ENCODE measurements around the gene MYO1C.

The MYO1C gene

DNA sequence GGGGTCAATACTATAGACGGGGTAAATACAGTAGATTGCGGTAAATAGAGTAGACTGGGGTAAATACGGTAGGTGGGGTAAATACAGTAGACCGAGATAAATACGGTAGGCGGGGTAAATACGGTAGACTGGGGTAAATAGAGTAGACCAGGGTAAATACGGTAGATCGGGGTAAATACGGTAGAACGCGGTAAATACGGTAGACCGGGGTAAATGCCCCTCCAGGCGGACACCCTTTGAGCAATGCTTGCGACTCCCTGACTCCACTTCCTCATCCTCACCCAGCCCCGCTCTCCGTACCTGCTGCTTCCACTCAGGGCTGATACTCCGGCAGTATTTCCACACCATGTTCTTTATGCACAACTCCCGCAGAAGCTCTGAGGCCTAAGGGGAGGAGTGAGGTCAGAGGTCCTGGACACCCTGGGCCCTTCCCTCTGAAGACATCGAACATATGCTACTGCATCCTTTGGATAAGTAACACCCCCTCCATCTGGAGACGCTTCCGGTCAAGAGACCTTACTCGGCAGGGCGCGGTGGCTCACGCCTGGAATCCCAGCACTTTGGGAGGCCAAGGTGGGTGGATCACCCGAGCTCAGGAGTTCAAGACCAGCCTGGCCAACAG lies 23.1 kb downstream of the MYO1C start:
- H3K9ac ChIP-seq (ENCODE audit: low read depth, low read length): no peak overlapping the region
- no peaks in the 10 kb centered on the region for H3K27me3 ChIP-seq (ENCODE audit: insufficient read depth, low read length)
- H3K27ac ChIP-seq (ENCODE audit: low read length): no peak overlapping the region
- no peaks in the 10 kb centered on the region for H3K4me1 ChIP-seq (ENCODE audit: insufficient read depth, low read length)
- peaks cover 25% of the 10 kb centered on the region for H3K36me3 ChIP-seq (ENCODE audit: insufficient read depth, low read depth, low read length)
- H3K9me3 ChIP-seq (ENCODE audit: insufficient read depth, low read depth, low read length): no peaks in the 10 kb centered on the region
- no peak overlapping the region for H3K4me3 ChIP-seq (ENCODE audit: low read length)

DNA sequence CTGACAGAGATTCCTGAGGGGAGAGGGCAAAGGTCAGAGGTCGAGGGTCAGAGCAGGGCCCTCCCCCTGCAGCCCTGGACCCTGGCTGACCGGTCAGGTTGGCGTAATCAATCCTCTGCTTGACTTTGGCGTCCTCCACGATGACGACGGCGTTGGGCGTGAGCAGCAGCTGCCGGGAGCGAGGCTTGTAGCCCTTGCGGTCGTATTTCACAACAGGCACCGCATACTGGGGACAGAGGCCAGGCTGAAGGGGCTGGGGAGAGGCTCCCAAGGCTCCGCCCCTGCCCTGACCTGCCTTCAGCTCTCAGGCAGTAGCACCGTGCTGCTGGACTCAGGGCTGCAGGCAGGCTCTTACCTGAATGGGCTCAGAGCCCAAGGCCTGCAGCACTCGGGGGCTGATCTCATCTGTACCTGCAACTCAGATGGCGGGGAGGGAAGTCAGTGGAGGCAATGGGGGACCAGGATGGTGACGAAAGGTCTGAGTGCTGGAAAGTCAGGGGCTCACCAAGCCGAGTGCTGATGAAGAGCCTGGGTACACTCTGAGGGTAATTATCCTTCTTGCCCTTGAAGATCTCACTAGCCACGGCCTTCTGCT lies 24.5 kb downstream of the MYO1C start:
- no peaks in the 10 kb centered on the region for H3K4me1 ChIP-seq (ENCODE audit: insufficient read depth, low read length)
- no peak overlapping the region for H3K27ac ChIP-seq (ENCODE audit: low read length)
- H3K9me3 ChIP-seq (ENCODE audit: insufficient read depth, low read depth, low read length): no peaks in the 10 kb centered on the region
- H3K36me3 ChIP-seq (ENCODE audit: insufficient read depth, low read depth, low read length): peaks cover 25% of the 10 kb centered on the region
- H3K9ac ChIP-seq (ENCODE audit: low read depth, low read length): no peak overlapping the region
- H3K4me3 ChIP-seq (ENCODE audit: low read length): no peak overlapping the region
- H3K27me3 ChIP-seq (ENCODE audit: insufficient read depth, low read length): no peaks in the 10 kb centered on the region

DNA sequence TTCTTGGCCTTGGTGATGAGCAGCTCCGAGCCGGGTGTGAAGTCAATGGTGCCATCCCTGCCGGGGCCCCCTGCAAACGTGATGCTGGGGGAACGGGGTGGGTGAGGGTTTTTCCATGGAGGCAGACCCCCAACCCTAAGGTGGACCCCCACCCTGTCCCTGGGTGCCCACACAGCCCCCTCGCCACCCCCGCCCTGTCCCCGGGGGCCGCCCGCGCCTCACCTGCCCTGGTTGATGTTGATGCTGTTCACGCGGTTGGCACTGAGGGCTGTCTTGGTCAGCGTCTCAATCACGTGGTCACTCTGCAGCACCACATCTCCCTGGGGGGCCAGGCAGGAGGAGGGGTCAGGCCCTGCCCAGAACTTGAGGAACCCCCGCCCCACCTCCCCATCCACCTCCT lies 25.2 kb downstream of the MYO1C start:
- Histone ChIP-seq H3K36me3 (ENCODE audit: insufficient read depth, low read depth, low read length) (peaks cover 25% of the 10 kb centered on the region), H3K27ac (ENCODE audit: low read length) (no peak overlapping the region), H3K4me3 (ENCODE audit: low read length) (no peak overlapping the region), H3K4me1 (ENCODE audit: insufficient read depth, low read length) (no peaks in the 10 kb centered on the region), H3K27me3 (ENCODE audit: insufficient read depth, low read length) (no peaks in the 10 kb centered on the region), H3K9me3 (ENCODE audit: insufficient read depth, low read depth, low read length) (no peaks in the 10 kb centered on the region), H3K9ac (ENCODE audit: low read depth, low read length) (no peak overlapping the region)

DNA sequence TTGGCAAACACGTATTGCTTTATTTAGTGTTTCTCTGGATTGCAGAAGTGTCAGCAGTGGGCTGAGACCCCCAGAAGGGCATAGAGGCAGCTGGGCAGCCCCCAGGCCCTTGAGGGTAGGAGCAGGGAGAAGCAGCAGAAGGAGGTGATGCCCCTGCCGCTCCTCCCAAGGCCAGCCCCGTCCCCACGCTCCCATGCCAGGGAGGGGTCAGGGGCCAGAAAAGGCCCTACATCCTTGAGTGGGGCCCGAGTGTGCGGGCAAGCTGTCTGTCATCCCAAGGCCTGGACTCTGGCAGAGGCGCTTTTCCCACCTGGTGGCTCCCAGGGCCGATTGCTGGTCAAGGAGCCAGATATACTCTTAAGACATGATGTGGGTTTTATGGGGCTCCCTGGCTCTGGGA lies 28.3 kb downstream of the MYO1C start:
- Histone ChIP-seq H3K36me3 (ENCODE audit: insufficient read depth, low read depth, low read length) (peaks cover 17% of the 10 kb centered on the region), H3K27ac (ENCODE audit: low read length) (no peak overlapping the region), H3K4me1 (ENCODE audit: insufficient read depth, low read length) (no peaks in the 10 kb centered on the region), H3K9me3 (ENCODE audit: insufficient read depth, low read depth, low read length) (no peaks in the 10 kb centered on the region), H3K9ac (ENCODE audit: low read depth, low read length) (no peak overlapping the region), H3K27me3 (ENCODE audit: insufficient read depth, low read length) (no peaks in the 10 kb centered on the region), H3K4me3 (ENCODE audit: low read length) (no peak overlapping the region)

DNA sequence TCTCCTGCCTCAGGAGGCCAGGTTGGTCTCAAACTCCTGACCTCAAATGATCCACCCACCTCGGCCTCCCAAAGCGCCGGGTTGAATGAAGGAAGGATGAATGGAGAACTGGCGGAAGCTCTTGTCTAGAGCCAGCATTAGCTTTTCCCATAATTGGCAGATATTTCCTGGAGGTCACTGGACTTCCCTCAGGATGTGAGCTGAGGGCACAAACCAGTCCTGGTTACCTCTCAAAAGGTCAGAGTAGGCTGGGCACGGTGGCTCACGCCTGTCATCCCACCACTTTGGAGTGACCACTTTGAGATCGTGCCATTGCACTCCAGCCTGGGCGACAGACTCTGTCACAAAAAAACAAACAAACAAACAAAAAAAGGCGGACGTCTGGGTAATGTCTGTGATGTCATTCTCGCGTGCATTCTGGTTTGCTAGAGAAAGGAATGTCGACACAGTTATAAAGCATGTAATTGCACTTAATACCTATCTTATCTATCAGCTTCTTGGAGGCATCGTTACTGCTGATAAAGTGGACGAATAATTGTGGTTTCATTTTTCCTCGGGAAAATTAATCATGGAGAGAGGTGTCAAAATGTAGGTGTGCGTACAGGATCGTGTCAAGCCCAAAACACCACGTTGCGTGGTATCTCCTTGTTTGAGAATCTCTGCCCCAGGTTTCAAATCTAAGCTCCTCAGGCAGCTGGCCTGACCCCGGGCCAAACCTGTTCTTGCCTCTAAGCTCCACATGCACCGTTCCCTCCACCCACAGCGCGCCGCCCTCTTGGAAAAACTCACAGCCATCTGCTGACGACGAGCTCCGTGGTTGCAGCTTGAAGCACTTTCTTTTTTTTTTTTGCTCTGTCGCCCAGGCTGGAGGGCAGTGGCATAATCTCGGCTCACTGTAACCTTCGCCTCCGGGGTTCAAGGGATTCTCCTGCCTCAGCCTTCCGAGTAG lies 30.0 kb downstream of the MYO1C start:
- no peak overlapping the region for H3K27ac ChIP-seq (ENCODE audit: low read length)
- H3K4me1 ChIP-seq (ENCODE audit: insufficient read depth, low read length): no peaks in the 10 kb centered on the region
- H3K9ac ChIP-seq (ENCODE audit: low read depth, low read length): no peak overlapping the region
- H3K4me3 ChIP-seq (ENCODE audit: low read length): no peak overlapping the region
- H3K27me3 ChIP-seq (ENCODE audit: insufficient read depth, low read length): no peaks in the 10 kb centered on the region
- H3K36me3 ChIP-seq (ENCODE audit: insufficient read depth, low read depth, low read length): peaks cover 3% of the 10 kb centered on the region; the same call in 1 of the 2 replicates
- no peaks in the 10 kb centered on the region for H3K9me3 ChIP-seq (ENCODE audit: insufficient read depth, low read depth, low read length)

DNA sequence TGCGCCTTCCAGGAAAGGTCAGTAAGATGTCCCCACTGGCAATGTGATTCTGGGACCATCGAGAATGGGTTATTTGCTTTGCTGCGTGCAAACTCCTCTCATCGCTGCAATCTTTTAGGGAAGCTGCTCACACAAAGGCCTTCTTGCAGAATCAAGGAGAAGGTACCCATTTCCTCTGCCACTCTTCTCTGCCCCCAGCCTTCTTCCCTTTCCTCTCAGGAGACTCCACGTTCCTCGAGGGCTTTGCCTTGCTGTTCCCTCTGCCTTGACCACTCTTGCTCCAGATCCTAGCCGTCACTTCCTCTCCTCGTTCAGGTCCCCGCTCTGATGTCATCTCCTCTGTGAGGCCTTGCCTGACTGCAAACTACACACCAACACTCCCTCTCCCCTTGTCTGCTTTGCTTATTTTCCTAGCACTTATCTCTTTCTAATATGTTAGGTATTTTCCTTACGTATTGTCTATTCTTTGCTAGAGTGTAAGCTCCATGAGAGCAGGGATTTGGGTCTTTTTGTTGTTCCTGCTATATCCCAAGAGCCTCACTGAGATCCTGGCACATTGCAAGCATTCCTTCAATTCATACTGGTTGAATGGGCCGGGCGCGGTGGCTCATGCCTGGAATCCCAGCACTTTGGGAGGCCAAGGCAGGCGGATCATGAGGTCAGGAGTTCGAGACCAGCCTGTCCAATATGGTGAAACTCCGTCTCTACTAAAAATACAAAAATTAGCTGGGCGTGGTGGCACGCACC lies 31.1 kb downstream of the MYO1C start:
- Histone ChIP-seq H3K27ac (ENCODE audit: low read length) (no peak overlapping the region), H3K4me1 (ENCODE audit: insufficient read depth, low read length) (no peaks in the 10 kb centered on the region), H3K27me3 (ENCODE audit: insufficient read depth, low read length) (no peaks in the 10 kb centered on the region; the same call in 1 of the 2 replicates), H3K4me3 (ENCODE audit: low read length) (no peak overlapping the region), H3K36me3 (ENCODE audit: insufficient read depth, low read depth, low read length) (peaks cover 3% of the 10 kb centered on the region; the same call in 1 of the 2 replicates), H3K9me3 (ENCODE audit: insufficient read depth, low read depth, low read length) (no peaks in the 10 kb centered on the region), H3K9ac (ENCODE audit: low read depth, low read length) (no peak overlapping the region)

DNA sequence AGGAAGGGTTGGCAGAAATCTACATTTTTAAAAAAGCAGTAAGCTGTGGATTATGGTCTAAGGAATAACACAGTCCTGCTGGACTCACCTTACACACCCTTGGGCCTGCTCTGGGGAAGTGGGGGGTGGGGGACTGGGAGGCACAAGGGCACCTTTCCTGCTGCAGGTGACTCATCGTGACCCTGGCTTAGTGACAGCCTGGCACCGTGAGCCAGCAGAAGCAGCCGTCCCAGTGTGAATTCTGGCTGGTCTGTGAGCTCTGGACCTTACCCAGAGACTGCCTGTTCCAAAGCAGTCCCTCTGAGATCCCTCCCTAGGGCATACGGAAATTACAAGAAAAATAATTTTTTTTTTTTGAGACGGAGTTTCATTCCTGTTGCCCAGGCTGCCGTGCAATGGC lies 32.3 kb downstream of the MYO1C start:
- Histone ChIP-seq H3K4me3 (ENCODE audit: low read length) (no peak overlapping the region), H3K27ac (ENCODE audit: low read length) (no peak overlapping the region), H3K4me1 (ENCODE audit: insufficient read depth, low read length) (no peaks in the 10 kb centered on the region), H3K27me3 (ENCODE audit: insufficient read depth, low read length) (no peaks in the 10 kb centered on the region; the same call in 1 of the 2 replicates), H3K36me3 (ENCODE audit: insufficient read depth, low read depth, low read length) (0 out of 2 replicates have a peak, but pooled peaks cover 3% of the 10 kb centered on the region), H3K9me3 (ENCODE audit: insufficient read depth, low read depth, low read length) (no peaks in the 10 kb centered on the region), H3K9ac (ENCODE audit: low read depth, low read length) (no peak overlapping the region)

DNA sequence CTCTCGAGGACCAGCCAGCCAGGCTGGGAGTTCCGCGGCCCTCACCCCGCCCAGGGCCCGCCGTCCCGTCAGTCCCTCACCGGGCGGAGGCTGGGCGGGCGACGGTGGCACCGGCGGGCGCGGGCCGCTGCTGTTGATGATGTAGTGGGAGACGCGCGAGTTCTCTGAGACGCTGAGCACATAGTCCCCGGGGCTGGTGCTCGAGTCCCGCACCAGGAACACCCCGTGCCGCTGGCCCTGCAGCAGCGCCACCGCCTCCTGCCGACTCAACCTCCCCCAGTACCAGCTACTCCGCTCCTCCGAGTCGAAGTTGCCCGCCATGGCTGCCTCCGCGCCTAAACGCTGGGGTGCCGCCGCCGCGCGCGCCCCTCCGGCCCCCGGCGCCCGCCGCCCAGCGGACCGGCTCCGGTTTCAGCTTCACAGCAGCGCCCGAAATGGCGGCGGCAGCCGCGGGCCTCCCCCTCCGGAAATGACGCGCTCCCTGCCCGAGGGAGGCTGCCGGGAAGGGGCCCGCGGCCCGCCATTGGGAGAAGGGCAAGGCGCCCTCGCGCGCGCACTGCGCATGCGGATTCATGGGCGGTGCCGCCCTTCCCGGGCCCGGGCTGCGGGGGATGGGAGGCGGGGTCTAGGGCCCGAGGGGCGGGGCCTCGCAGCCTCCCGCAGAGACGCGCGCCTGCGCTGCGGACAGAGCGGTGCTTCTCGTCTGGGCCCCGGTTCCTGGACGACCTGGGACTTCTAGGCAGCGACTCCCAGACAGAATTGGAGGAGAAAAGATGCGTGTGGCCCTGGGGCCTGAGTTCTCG lies 36.5 kb downstream of the MYO1C start, which contains the start of gene CRK:
TSS of gene CRK (minus strand) at position 436 of the 803 bp plus-strand sequence. CDS start at position 321, 115 bp downstream.
- Histone ChIP-seq H3K4me3 (ENCODE audit: low read length) (peak within 1 kb of the TSS; percentile 78), H3K9ac (ENCODE audit: low read depth, low read length) (peak within 1 kb of the TSS; percentile 93), H3K36me3 (ENCODE audit: insufficient read depth, low read depth, low read length) (peaks cover 15% of the 10 kb centered on the region), H3K9me3 (ENCODE audit: insufficient read depth, low read depth, low read length) (no peaks in the 10 kb centered on the region), H3K27me3 (ENCODE audit: insufficient read depth, low read length) (no peaks in the 10 kb centered on the region; the same call in 1 of the 2 replicates), H3K27ac (ENCODE audit: low read length) (peak within 1 kb of the TSS; percentile 65), H3K4me1 (ENCODE audit: insufficient read depth, low read length) (peaks cover 5% of the 10 kb centered on the region; the same call in 1 of the 2 replicates)

DNA sequence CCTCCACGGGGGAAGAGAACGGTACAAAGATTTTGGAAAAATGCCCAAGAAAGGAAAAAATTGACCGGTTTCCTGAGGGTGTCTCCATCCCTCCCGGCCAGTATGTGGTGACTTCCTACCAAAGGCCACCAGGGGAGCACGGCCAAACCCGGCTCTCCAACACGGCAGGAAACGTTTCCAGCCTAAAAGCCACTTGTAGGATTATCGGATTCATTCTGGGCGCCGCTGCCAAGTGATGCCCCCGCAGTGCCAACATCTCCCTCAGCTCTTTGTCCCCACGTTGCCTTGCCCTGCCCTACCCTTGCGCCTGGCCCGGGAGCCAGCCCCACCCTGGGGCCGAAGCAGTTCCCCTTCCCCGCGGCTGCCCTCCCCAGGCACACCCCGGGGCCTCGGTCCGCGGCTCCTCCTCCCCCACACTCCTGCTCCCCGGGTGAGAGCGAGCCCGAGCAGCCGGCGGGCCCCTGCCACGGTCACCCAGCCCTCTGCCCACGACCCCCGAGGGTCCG lies 37.1 kb downstream of the MYO1C start:
- Histone ChIP-seq H3K4me1 (ENCODE audit: insufficient read depth, low read length) (peaks cover 5% of the 10 kb centered on the region; the same call in 1 of the 2 replicates), H3K27ac (ENCODE audit: low read length) (peak overlapping the region; percentile 65), H3K36me3 (ENCODE audit: insufficient read depth, low read depth, low read length) (peaks cover 15% of the 10 kb centered on the region)

DNA sequence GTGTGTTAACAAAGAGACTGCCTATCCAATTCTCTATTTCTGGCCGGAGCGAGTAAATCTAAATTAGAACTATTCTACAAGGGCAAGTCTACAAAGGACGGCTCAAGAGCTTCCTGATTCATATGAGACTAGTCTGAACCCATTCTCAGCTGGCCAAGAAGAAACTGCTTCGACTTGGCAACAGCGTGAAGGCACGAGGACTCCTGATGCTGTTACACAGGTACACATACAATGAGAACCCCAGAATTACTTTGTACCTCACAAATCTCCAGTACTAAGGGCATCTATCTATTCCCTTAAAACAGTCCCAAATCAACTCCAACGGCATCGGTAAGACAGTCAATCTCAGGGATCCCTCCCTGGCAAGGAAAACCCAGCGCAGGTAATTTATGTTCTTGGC lies 37.9 kb downstream of the MYO1C start:
- H3K4me3 ChIP-seq (ENCODE audit: low read length): peak overlapping the region; percentile 78
- H3K36me3 ChIP-seq (ENCODE audit: insufficient read depth, low read depth, low read length): peaks cover 15% of the 10 kb centered on the region
- no peaks in the 10 kb centered on the region for H3K9me3 ChIP-seq (ENCODE audit: insufficient read depth, low read depth, low read length)
- no peaks in the 10 kb centered on the region; the same call in 1 of the 2 replicates for H3K27me3 ChIP-seq (ENCODE audit: insufficient read depth, low read length)
- H3K4me1 ChIP-seq (ENCODE audit: insufficient read depth, low read length): peaks cover 5% of the 10 kb centered on the region; the same call in 1 of the 2 replicates
- peak overlapping the region; percentile 93 for H3K9ac ChIP-seq (ENCODE audit: low read depth, low read length)
- peak overlapping the region; percentile 17 for H3K27ac ChIP-seq (ENCODE audit: low read length)

More for the DNA sequence above, 37.1 kb downstream of the MYO1C start:
- Histone ChIP-seq H3K9ac (ENCODE audit: low read depth, low read length) (peak overlapping the region; percentile 93), H3K4me3 (ENCODE audit: low read length) (peak overlapping the region; percentile 78), H3K27me3 (ENCODE audit: insufficient read depth, low read length) (no peaks in the 10 kb centered on the region; the same call in 1 of the 2 replicates), H3K9me3 (ENCODE audit: insufficient read depth, low read depth, low read length) (no peaks in the 10 kb centered on the region)

Data from iPS-20b (cell line).